Measurements from ENCODE around the gene SARDH.

Gene SARDH

GRCh38 chr9:133701321-133701980, 36.7 kb downstream of the SARDH start:
- no peaks in the 10 kb centered on the region for H4K20me1 ChIP-seq (ENCODE audit: control insufficient read depth, insufficient read depth, low read depth, low read length)
- H3K27ac ChIP-seq (ENCODE audit: low read depth, low read length), result peak overlapping the region; percentile 84
- no peaks in the 10 kb centered on the region for H3K36me3 ChIP-seq (ENCODE audit: control insufficient read depth, low read length)
- no peaks in the 10 kb centered on the region for H3K27me3 ChIP-seq (ENCODE audit: control insufficient read depth, low read length)
- TF ChIP-seq EZH2phosphoT487 (IDR thresholded peaks at IDR 0.05; ENCODE audit: borderline replicate concordance, low read length), result no peak
- TF ChIP-seq, protein P1, sequence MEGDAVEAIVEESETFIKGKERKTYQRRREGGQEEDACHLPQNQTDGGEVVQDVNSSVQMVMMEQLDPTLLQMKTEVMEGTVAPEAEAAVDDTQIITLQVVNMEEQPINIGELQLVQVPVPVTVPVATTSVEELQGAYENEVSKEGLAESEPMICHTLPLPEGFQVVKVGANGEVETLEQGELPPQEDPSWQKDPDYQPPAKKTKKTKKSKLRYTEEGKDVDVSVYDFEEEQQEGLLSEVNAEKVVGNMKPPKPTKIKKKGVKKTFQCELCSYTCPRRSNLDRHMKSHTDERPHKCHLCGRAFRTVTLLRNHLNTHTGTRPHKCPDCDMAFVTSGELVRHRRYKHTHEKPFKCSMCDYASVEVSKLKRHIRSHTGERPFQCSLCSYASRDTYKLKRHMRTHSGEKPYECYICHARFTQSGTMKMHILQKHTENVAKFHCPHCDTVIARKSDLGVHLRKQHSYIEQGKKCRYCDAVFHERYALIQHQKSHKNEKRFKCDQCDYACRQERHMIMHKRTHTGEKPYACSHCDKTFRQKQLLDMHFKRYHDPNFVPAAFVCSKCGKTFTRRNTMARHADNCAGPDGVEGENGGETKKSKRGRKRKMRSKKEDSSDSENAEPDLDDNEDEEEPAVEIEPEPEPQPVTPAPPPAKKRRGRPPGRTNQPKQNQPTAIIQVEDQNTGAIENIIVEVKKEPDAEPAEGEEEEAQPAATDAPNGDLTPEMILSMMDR (IDR thresholded peaks at IDR 0.05; ENCODE audit: low read depth, low read length, poor library complexity, severe bottlenecking), result no peak
- peak overlapping the region; percentile 84 for H3K4me2 ChIP-seq (ENCODE audit: low read length)
- H3F3A ChIP-seq (ENCODE audit: control insufficient read depth, insufficient read depth), result peaks cover 22% of the 10 kb centered on the region
- H3K79me2 ChIP-seq (ENCODE audit: control insufficient read depth, low read length), result peaks cover 3% of the 10 kb centered on the region; the same call in 1 of the 2 replicates
- peak overlapping the region; percentile 70 for H3K4me3 ChIP-seq (ENCODE audit: low read length)
- H3K9me2 ChIP-seq (replicated peaks; ENCODE audit: control insufficient read depth, low read length), result no peaks in the 10 kb centered on the region
- H3K9me3 ChIP-seq (ENCODE audit: control insufficient read depth, insufficient read depth, low read length), result no peaks in the 10 kb centered on the region
- peaks cover 90% of the 10 kb centered on the region for H3K4me1 ChIP-seq (ENCODE audit: control insufficient read depth, low read length)

GRCh38 chr9:133700819-133701320, 37.3 kb downstream of the SARDH start:
- TF ChIP-seq, protein P1 (IDR thresholded peaks at IDR 0.05; ENCODE audit: low read depth, low read length, poor library complexity, severe bottlenecking), result no peak
- no peak for TF ChIP-seq EZH2phosphoT487 (IDR thresholded peaks at IDR 0.05; ENCODE audit: borderline replicate concordance, low read length)
- H3K9me3 ChIP-seq (ENCODE audit: control insufficient read depth, insufficient read depth, low read length), result no peaks in the 10 kb centered on the region
- H3K79me2 ChIP-seq (ENCODE audit: control insufficient read depth, low read length), result peaks cover 3% of the 10 kb centered on the region; the same call in 1 of the 2 replicates
- H4K20me1 ChIP-seq (ENCODE audit: control insufficient read depth, insufficient read depth, low read depth, low read length), result no peaks in the 10 kb centered on the region
- no peaks in the 10 kb centered on the region for H3K36me3 ChIP-seq (ENCODE audit: control insufficient read depth, low read length)
- peak overlapping the region; percentile 84 for H3K4me2 ChIP-seq (ENCODE audit: low read length)
- H3K4me3 ChIP-seq (ENCODE audit: low read length), result peak overlapping the region; percentile 70
- no peaks in the 10 kb centered on the region for H3K27me3 ChIP-seq (ENCODE audit: control insufficient read depth, low read length)
- H3F3A ChIP-seq (ENCODE audit: control insufficient read depth, insufficient read depth), result peaks cover 17% of the 10 kb centered on the region
- peaks cover 90% of the 10 kb centered on the region for H3K4me1 ChIP-seq (ENCODE audit: control insufficient read depth, low read length)
- no peaks in the 10 kb centered on the region for H3K9me2 ChIP-seq (replicated peaks; ENCODE audit: control insufficient read depth, low read length)
- H3K27ac ChIP-seq (ENCODE audit: low read depth, low read length), result peak overlapping the region; percentile 84

DNA sequence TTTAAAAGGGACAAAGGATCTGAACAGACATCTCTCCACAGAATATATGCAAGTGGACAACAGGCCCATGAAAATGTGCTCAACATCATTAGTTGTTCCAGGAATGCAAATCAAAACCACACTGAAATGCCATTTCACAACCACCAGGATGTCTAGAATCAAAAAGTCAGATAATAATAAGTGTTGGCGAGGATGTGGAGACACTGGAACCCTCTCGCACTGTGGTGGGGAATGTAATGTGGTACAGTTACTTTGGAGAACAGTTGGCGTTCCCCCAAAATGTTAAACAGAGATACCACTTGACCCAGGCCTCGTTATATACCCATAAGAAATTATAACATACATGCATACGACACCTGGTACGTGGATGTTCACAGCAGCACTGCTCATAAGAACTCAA, 38.6 kb downstream of the SARDH start:
- TF ChIP-seq, protein P1 (IDR thresholded peaks at IDR 0.05; ENCODE audit: low read depth, low read length, poor library complexity, severe bottlenecking), result no peak
- TF ChIP-seq EZH2phosphoT487 (IDR thresholded peaks at IDR 0.05; ENCODE audit: borderline replicate concordance, low read length), result no peak
- no peak overlapping the region for H3K27ac ChIP-seq (ENCODE audit: low read depth, low read length)
- H4K20me1 ChIP-seq (ENCODE audit: control insufficient read depth, insufficient read depth, low read depth, low read length), result no peaks in the 10 kb centered on the region
- no peaks in the 10 kb centered on the region for H3K27me3 ChIP-seq (ENCODE audit: control insufficient read depth, low read length)
- no peaks in the 10 kb centered on the region for H3K9me2 ChIP-seq (replicated peaks; ENCODE audit: control insufficient read depth, low read length)
- peaks cover 89% of the 10 kb centered on the region for H3K4me1 ChIP-seq (ENCODE audit: control insufficient read depth, low read length)
- no peaks in the 10 kb centered on the region for H3K9me3 ChIP-seq (ENCODE audit: control insufficient read depth, insufficient read depth, low read length)
- H3K79me2 ChIP-seq (ENCODE audit: control insufficient read depth, low read length), result peaks cover 5% of the 10 kb centered on the region
- H3K36me3 ChIP-seq (ENCODE audit: control insufficient read depth, low read length), result peaks cover 4% of the 10 kb centered on the region
- peaks cover 17% of the 10 kb centered on the region for H3F3A ChIP-seq (ENCODE audit: control insufficient read depth, insufficient read depth)
- H3K4me3 ChIP-seq (ENCODE audit: low read length), result no peak overlapping the region
- no peak overlapping the region for H3K4me2 ChIP-seq (ENCODE audit: low read length)
